Right cardiac atrium (tissue), 5 donors: Measurements from ENCODE around the gene ARHGAP29. TPM values are rescaled to one million over a fixed set of nuclear protein-coding genes. Genes with fewer than 3 reads are reported as not detected.

Source experiments
- ATAC-seq, 2 donors: fragments of 200-7000 bp; cut with Tn5 transposase; one replicate each; pipeline versions ENCODE4 v1.8.0 to v1.9.1; 2020; ENCODE audit warnings: moderate library complexity in 2 of 2, mild to moderate bottlenecking in 1 of 2
- DNase-seq, 3 donors: peaks; one replicate each; pipeline ENCODE4 v3.0.0-alpha.2; 2020
- H3K27ac ChIP-seq: one replicate; pipeline ENCODE4 v1.5.1; 2013; ENCODE audit warnings: mild to moderate bottlenecking, low read length, control low read depth, moderate library complexity
- H3K27me3 ChIP-seq: one replicate; pipeline ENCODE4 v1.6.1; 2013; ENCODE audit not compliant: control insufficient read depth, insufficient read depth
- H3K4me1 ChIP-seq: one replicate; pipeline ENCODE4 v1.6.1; 2013; ENCODE audit warnings: low read length; ENCODE audit not compliant: control insufficient read depth, insufficient read depth
- H3K4me3 ChIP-seq: one replicate; pipeline ENCODE4 v1.5.1; 2013; ENCODE audit warnings: low read length, control low read depth
- H3K9me3 ChIP-seq: one replicate; pipeline ENCODE4 v1.6.1; 2013; ENCODE audit warnings: low read length; ENCODE audit not compliant: control insufficient read depth
- WGBS: extraction: QIAGEN DNeasy Blood & Tissue Kit; methylation state at CpG from one replicate; pipeline ENCODE4 v1.1.7; 2013; 5-methylcytosine and 5-hydroxymethylcytosine counted together
- intact Hi-C, 4 donors: fragments of 100-400 bp; cut with DNase I; formaldehyde crosslinking; loops; one replicate each; pipeline versions ENCODE4 v1.11.0 to v1.14.0; 2022 to 2023
- polyA plus RNA-seq: library from polyadenylated mRNA; stranded (reverse); fragments of 200-250 nt; gene quantifications from one replicate; pipeline ENCODE4 v1.2.3, GENCODE V29; 2013
- total RNA-seq, 4 donors: library from RNA; stranded (reverse); fragmentation: NEBNext Ultra II Directional; extraction: Animal tissue kit (Norgen Biotek cat#: 25700); gene quantifications; one replicate each; pipeline ENCODE4 v1.2.1, GENCODE V29; 2021
- donor health status: healthy with polysubstance abuse.
- donor health status: DM: no; HTN: yes; CAD: no.
- donor health status: DM: no; HTN: no; CAD: no.
- donor health status: DM: no; HTN: yes; CAD: no; lungs with severe emphysema.
- donor health status: DM: yes; HTN: yes; CAD: no.

The ARHGAP29 gene
- total and polyA plus RNA-seq, 5 donors, result 11.0 to 31.1 (median 29.9) TPM

GRCh38 chr1:94279038-94279437, 41.7 kb upstream of the ARHGAP29 start:
- Histone ChIP-seq H3K27ac (no peak overlapping the region), H3K4me1 (peaks cover 6% of the 10 kb centered on the region), H3K4me3 (no peak overlapping the region), H3K9me3 (no peaks in the 10 kb centered on the region), H3K27me3 (no peaks in the 10 kb centered on the region)
- WGBS, result 92% methylated on average over 1 of the region's 1 CpG
- DNase-seq (no peak), ATAC-seq (no peak)
- intact Hi-C loops, result no loop called here

- H3K27ac ChIP-seq, result peak overlapping the region; percentile 58
- H3K4me3 ChIP-seq, result no peak overlapping the region
- ATAC-seq (peak; percentile 53 to 73), DNase-seq (no peak)
- H3K4me1 ChIP-seq, result peaks cover 6% of the 10 kb centered on the region
- no peaks in the 10 kb centered on the region for H3K9me3 ChIP-seq
- intact Hi-C loops, result no loop called here
- no peaks in the 10 kb centered on the region for H3K27me3 ChIP-seq
- 57% methylated on average over 4 of the region's 4 CpGs for WGBS
Observed at GRCh38 chr1:94276988-94277434, 39.6 kb upstream of the ARHGAP29 start.

GRCh38 chr1:94275083-94275482, 37.7 kb upstream of the ARHGAP29 start:
- Histone ChIP-seq H3K9me3 (no peaks in the 10 kb centered on the region), H3K27me3 (no peaks in the 10 kb centered on the region), H3K4me1 (peaks cover 3% of the 10 kb centered on the region), H3K27ac (no peak overlapping the region), H3K4me3 (no peak overlapping the region)
- DNase-seq (no peak), ATAC-seq (no peak)
- WGBS, result 59% methylated on average over 2 of the region's 2 CpGs
- intact Hi-C loops, result loop anchor here in 1 of 4 donors (2.0 kb wide), 1 partner anchor 20 kb away; no protein-coding TSS in a partner anchor

- Histone ChIP-seq H3K4me1 (peaks cover 2% of the 10 kb centered on the region), H3K27ac (no peak overlapping the region), H3K9me3 (no peaks in the 10 kb centered on the region), H3K4me3 (no peak overlapping the region), H3K27me3 (no peaks in the 10 kb centered on the region)
- WGBS, result 76% methylated on average over 2 of the region's 2 CpGs
- ATAC-seq (no peak), DNase-seq (no peak)
- intact Hi-C loops, result loop anchor here in 1 of 4 donors (2.0 kb wide), 1 partner anchor 20 kb away; no protein-coding TSS in a partner anchor
Observed at GRCh38 chr1:94274561-94274960, 37.2 kb upstream of the ARHGAP29 start.

GRCh38 chr1:94273111-94273510, 35.7 kb upstream of the ARHGAP29 start:
- ATAC-seq, result no peak
- Histone ChIP-seq H3K9me3 (no peaks in the 10 kb centered on the region), H3K4me1 (peaks cover 2% of the 10 kb centered on the region), H3K4me3 (no peak overlapping the region), H3K27me3 (no peaks in the 10 kb centered on the region), H3K27ac (no peak overlapping the region)
- DNase-seq, result no peak
- intact Hi-C loops, result no loop called here
- WGBS, result 68% methylated on average over 4 of the region's 4 CpGs

GRCh38 chr1:94272388-94272787, 35.0 kb upstream of the ARHGAP29 start:
- no peak for DNase-seq
- no peak overlapping the region for H3K27ac ChIP-seq
- intact Hi-C loops, result no loop called here
- no peaks in the 10 kb centered on the region for H3K9me3 ChIP-seq
- no peaks in the 10 kb centered on the region for H3K27me3 ChIP-seq
- WGBS, result 83% methylated on average over 1 of the region's 1 CpG
- ATAC-seq, result no peak
- H3K4me3 ChIP-seq, result no peak overlapping the region
- H3K4me1 ChIP-seq, result peaks cover 2% of the 10 kb centered on the region

- ATAC-seq (no peak), DNase-seq (no peak)
- peaks cover 2% of the 10 kb centered on the region for H3K4me1 ChIP-seq
- H3K27me3 ChIP-seq, result no peaks in the 10 kb centered on the region
- WGBS, result 91% methylated on average over 2 of the region's 2 CpGs
- intact Hi-C loops, result no loop called here
- H3K27ac ChIP-seq, result no peak overlapping the region
- no peaks in the 10 kb centered on the region for H3K9me3 ChIP-seq
- no peak overlapping the region for H3K4me3 ChIP-seq
Observed at GRCh38 chr1:94271373-94271772, 34.0 kb upstream of the ARHGAP29 start.

GRCh38 chr1:94270801-94271203, 33.4 kb upstream of the ARHGAP29 start:
- H3K4me3 ChIP-seq, result no peak overlapping the region
- ATAC-seq (no peak), DNase-seq (no peak)
- no peaks in the 10 kb centered on the region for H3K9me3 ChIP-seq
- peaks cover 2% of the 10 kb centered on the region for H3K4me1 ChIP-seq
- H3K27ac ChIP-seq, result no peak overlapping the region
- intact Hi-C loops, result no loop called here
- no peaks in the 10 kb centered on the region for H3K27me3 ChIP-seq
- 93% methylated on average over 2 of the region's 2 CpGs for WGBS

- ATAC-seq, result no peak
- Histone ChIP-seq H3K27me3 (no peaks in the 10 kb centered on the region), H3K4me1 (peaks cover 2% of the 10 kb centered on the region), H3K27ac (no peak overlapping the region), H3K9me3 (no peaks in the 10 kb centered on the region), H3K4me3 (no peak overlapping the region)
- intact Hi-C loops, result no loop called here
- DNase-seq, result no peak
- 96% methylated on average over 2 of the region's 2 CpGs for WGBS
Observed at GRCh38 chr1:94269921-94270320, 32.5 kb upstream of the ARHGAP29 start.

GRCh38 chr1:94265906-94266305, 28.5 kb upstream of the ARHGAP29 start:
- no peaks in the 10 kb centered on the region for H3K4me1 ChIP-seq
- 69% methylated on average over 2 of the region's 2 CpGs for WGBS
- H3K4me3 ChIP-seq, result no peak overlapping the region
- intact Hi-C loops, result no loop called here
- DNase-seq (no peak), ATAC-seq (no peak)
- H3K9me3 ChIP-seq, result no peaks in the 10 kb centered on the region
- H3K27ac ChIP-seq, result no peak overlapping the region
- no peaks in the 10 kb centered on the region for H3K27me3 ChIP-seq

- Histone ChIP-seq H3K27ac (no peak overlapping the region), H3K4me1 (no peaks in the 10 kb centered on the region), H3K9me3 (no peaks in the 10 kb centered on the region), H3K4me3 (no peak overlapping the region), H3K27me3 (no peaks in the 10 kb centered on the region)
- ATAC-seq, result peak in 1 of 2 donors; percentile 29
- 34% methylated on average over 3 of the region's 3 CpGs for WGBS
- intact Hi-C loops, result no loop called here
- peak in 1 of 3 donors; percentile 37 for DNase-seq
Observed at GRCh38 chr1:94265011-94265422, 27.6 kb upstream of the ARHGAP29 start.
